GM13976 (cell line): ENCODE measurements around the gene HSD17B2.

Experiments
- DNase-seq: peaks from one replicate; pipeline ENCODE4 v3.0.0; 2012; ENCODE audit warnings: low spot score
- CTCF ChIP-seq: IDR thresholded peaks from 2 replicates; pipeline ENCODE4 v1.5.1; 2012; ENCODE audit warnings: borderline replicate concordance, mild to moderate bottlenecking; ENCODE audit not compliant: insufficient read depth; ENCODE audit errors: extremely low read depth, missing control alignments, control extremely low read depth
- in situ Hi-C: fragments of 300-500 bp; cut with MboI; formaldehyde crosslinking; loops from one replicate; pipeline ENCODE4 v1.12.0; 2022; ENCODE audit warnings: low sequenced_read_pairs, mixed read lengths, inconsistent platforms; ENCODE audit not compliant: unreplicated experiment

HSD17B2 gene

DNA sequence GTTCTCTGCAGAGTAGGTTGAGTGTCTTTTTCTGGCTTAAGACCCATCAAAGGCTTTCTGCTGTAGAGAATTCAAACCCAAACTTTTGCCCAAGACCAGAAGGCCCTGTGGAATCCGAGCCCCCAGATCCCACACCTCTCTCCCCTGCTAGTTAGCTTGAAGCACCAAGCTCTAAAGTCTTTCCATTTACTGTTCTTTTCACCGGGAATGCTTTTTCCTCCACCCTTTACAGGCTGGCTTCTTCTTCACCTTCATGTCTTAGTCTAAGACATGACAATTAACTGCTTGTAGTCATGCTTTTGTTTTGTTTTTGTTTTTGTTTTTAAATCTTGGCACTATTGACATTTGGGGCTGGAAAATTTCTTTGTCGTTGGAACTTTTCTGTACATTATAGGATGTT, 15.5 kb downstream of the HSD17B2 start:
- DNase-seq = no peak
- in situ Hi-C loops = no loop called here
- no peak for TF ChIP-seq CTCF

DNA sequence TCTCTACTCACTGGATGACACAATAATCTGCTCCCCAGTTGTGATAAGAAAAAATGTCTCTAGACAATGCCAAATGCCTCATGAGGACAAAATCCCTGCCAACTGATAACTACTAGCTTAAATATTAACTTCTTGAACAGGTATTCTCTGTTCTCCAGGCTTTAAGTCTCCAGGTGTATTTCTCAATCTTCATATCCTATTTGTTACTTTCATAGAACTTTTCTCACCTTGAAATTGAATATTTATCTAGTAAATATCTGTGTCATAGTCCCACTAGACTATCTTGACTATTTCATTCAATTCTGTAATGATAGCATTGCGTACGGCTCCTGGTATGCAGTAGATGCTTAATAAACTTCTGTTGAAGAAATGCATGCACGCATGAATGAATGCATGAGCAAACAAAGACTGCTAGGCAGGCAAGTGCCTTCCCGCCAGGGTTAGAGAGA, 15.9 kb downstream of the HSD17B2 start:
- DNase-seq = no peak
- in situ Hi-C loops = no loop called here
- TF ChIP-seq CTCF = no peak

DNA sequence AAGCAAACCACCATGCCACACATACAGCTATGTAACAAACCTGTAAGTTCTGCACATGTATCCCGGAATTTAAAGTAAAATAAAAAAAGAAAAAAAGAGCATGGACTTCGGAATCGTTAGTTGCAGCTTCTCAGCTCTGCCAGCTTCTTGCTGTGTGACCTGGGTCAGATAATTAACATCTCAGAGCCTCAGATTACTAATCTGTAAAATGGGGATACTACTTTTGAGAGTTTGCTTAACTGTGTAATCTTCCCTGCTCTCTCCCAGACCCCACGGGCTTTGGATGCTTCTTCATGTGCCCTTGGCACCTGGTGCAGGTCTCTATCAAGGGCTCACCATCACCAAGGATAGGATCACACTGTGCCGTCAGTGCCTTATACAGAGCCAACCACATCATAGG, 16.6 kb downstream of the HSD17B2 start:
- DNase-seq = no peak
- in situ Hi-C loops = no loop called here
- TF ChIP-seq CTCF = no peak

GRCh38 chr16:82055117-82055516, 20.1 kb downstream of the HSD17B2 start:
- TF ChIP-seq CTCF = no peak
- in situ Hi-C loops = no loop called here
- no peak for DNase-seq

GRCh38 chr16:82055728-82056549, 20.9 kb downstream of the HSD17B2 start:
- in situ Hi-C loops = no loop called here
- DNase-seq = no peak
- TF ChIP-seq CTCF = no peak

DNA sequence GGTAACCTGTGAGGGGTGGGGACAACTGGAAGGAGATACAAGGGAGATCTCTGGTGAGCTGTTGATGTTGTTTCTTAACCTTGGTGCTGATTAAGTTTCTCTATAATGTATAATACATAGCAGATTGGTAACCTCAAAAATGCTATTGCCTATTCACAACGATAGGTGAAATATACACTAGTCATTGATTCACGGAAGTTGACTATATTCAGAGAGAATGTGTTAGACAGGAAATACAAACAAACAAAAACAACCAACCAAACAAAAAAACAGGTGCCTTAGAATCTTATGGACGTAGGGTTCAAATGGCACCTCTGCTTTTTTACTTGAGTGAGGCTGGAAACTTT, 21.5 kb downstream of the HSD17B2 start:
- no peak for DNase-seq
- TF ChIP-seq CTCF = no peak
- in situ Hi-C loops = no loop called here
